HG03175 (cell line): Measurements from ENCODE around the gene DSN1.
"Not testable (repeated sequence)": the region's sequence is repeated elsewhere in the genome, so short reads cannot be mapped to it uniquely, and the experiment has no call there.

Source experiments
- ATAC-seq: cut with Tn5 transposase; IDR thresholded peaks from one replicate; pipeline ENCODE4 v1.9.1; 2021; ENCODE audit warnings: mild to moderate bottlenecking, moderate library complexity; ENCODE audit not compliant: unreplicated experiment

The DSN1 gene

GRCh38 chr20:36773597-36774390 lies at the start of gene DSN1:
DSN1 (minus strand) TSS chr20:36773763; CDS start chr20:36771458, 2,305 bp downstream.
- peak; percentile 80 for ATAC-seq

- no peak for ATAC-seq
These were observed 49.6 kb upstream of the DSN1 start for GRCh38 chr20:36823121-36823520.

- ATAC-seq, result no peak
These were observed 48.4 kb upstream of the DSN1 start for GRCh38 chr20:36821964-36822437.

GRCh38 chr20:36820928-36821327 lies 47.4 kb upstream of the DSN1 start:
- ATAC-seq, result no peak

- no peak for ATAC-seq
These were observed 46.5 kb upstream of the DSN1 start for GRCh38 chr20:36820073-36820472.

- ATAC-seq, result no peak
These were observed 46.1 kb upstream of the DSN1 start for GRCh38 chr20:36819659-36820058.

GRCh38 chr20:36818861-36819260 lies 45.3 kb upstream of the DSN1 start:
- no peak for ATAC-seq

- ATAC-seq, result no peak
These were observed 44.6 kb upstream of the DSN1 start for GRCh38 chr20:36818185-36818584.

GRCh38 chr20:36817496-36817895 lies 43.9 kb upstream of the DSN1 start:
- ATAC-seq, result no peak

GRCh38 chr20:36815454-36816091 lies 42.0 kb upstream of the DSN1 start:
- ATAC-seq, result no peak

- no peak for ATAC-seq
These were observed 39.3 kb upstream of the DSN1 start for GRCh38 chr20:36812594-36813463.

- ATAC-seq, result no peak
These were observed 35.0 kb upstream of the DSN1 start for GRCh38 chr20:36808317-36809257.

- no peak for ATAC-seq
These were observed 32.5 kb upstream of the DSN1 start for GRCh38 chr20:36806049-36806448.

GRCh38 chr20:36805396-36805795 lies 31.8 kb upstream of the DSN1 start:
- no peak for ATAC-seq

GRCh38 chr20:36804425-36804824 lies 30.9 kb upstream of the DSN1 start:
- ATAC-seq, result no peak

GRCh38 chr20:36802326-36803222 lies 29.0 kb upstream of the DSN1 start:
- ATAC-seq, result no peak

GRCh38 chr20:36800410-36800809 lies 26.8 kb upstream of the DSN1 start:
- no peak for ATAC-seq

GRCh38 chr20:36799313-36799712 lies 25.8 kb upstream of the DSN1 start:
- ATAC-seq, result not testable (repeated sequence)

- ATAC-seq, result no peak
These were observed 23.3 kb upstream of the DSN1 start for GRCh38 chr20:36796875-36797274.
